ENCODE results near the gene NR5A1.

Gene NR5A1

GRCh38 chr9:124513376-124513994 lies 6.3 kb upstream of the NR5A1 start:
- DNase-seq: no peak

- DNase-seq: no peak
These were observed 5.6 kb upstream of the NR5A1 start for GRCh38 chr9:124512806-124513204.

DNA sequence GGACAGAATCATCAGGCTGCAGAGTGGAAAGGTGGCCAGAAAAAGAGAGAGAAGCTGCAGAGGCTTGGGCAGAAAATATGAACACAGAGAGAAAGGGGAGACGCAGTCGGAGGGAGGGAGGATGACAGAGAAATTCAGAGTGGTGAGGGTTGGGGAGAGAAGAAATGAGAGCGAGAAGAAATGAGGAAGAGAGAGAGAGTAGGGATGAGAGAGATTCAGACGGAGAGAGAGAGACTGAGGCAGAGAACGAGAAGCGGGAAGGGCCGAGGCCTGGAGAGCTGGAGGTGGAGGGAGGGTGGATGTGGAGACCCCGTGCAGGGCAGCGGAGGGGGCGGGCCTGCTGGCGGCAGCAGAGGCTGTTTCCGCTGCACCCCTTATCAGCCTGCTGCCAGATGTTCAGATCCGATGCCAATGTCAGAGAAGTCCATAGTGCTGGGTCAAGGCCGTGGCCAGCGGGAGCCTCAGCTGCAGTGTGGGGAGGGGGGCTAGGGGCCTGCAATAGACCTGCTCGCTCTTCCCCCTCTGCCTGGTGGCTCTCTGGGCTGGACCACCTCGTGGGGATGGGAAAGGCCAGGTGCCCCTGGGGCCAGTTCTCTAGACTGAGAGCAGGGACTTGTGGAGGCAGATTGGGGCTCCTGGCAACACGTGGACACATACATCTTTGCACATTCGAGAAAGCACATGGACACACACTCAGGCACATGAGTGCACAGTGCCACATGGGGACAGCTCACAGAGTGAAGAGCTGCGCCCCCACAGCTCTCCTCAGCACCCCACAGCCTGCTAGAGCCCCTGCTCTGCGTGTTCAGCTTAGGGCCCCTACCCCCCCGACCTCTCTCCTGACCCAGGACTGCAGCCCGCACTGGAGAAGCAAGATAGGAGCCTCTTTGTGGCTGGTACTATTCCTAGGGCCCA lies 4.9 kb upstream of the NR5A1 start:
- no peak for DNase-seq

DNA sequence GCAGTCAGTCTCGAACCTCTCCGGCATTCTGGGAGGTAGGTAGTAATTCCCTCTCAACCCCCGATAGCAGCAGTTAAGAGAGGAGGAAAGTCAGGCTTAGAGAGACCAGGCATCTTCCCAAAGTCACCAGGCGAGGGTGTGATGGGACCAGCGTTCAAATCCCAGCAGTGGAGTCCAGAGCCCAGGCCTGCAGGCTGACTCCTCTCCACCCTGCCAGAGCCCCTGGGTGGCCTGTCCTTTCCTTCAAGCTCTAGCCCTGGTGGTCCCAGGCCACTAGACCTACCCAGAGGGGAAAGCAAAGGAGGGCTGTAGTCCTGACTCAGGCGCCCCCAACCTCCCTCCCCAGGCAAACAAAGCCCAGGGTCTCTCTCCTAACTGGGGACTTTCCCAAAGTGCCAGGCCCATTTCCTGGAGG lies 4.2 kb upstream of the NR5A1 start:
- DNase-seq: no peak

GRCh38 chr9:124510650-124511425 lies 3.6 kb upstream of the NR5A1 start:
- DNase-seq: no peak

- DNase-seq: no peak
These were observed 753 bp upstream of the NR5A1 start for GRCh38 chr9:124507880-124508423.

DNA sequence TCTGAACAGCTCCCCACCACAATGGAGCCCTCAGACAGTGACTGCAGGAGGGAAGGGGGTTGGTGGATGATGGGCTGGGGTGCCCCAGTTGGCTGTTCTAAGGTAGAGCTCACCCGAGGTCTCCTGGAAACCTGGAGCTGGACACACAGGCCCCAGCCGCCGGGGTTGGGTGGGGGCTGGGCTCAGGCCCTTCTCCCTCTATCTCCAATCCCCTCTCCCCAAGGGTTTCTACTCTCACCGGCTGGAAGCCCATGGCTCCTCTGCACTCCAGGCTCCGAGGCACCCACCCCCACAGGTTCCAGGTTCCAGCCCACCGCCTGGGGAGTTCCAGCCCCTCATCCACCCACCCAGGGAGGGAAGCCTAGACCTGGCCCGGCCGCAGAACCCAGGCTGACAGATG lies 766 bp downstream of the NR5A1 start:
- DNase-seq: no peak

DNA sequence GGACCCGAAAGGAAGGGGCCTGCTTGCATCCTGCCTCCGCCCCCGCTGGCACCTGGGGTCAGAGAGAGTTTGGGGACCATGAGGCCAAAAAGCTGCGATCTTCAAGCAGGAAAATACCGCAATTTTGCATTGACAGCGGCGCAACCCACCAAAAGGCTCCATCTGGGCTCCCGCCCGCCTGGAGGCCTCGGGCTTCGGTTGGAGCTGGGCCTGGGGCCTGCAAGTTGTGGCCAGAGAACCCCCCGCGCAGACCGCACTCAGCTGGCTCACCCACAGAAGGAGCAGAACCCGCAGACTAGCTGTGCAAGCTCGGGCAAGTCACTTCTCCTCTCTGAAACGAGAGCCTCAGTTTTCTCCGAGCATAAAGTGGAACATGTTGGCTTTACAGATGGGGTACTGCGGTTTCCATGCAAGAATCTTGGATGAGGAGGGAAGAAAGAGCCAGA lies 1.3 kb downstream of the NR5A1 start:
- no peak for DNase-seq

- no peak for DNase-seq
These were observed 1.9 kb downstream of the NR5A1 start for GRCh38 chr9:124505006-124505900.

GRCh38 chr9:124504530-124505005 lies 2.6 kb downstream of the NR5A1 start:
- DNase-seq: no peak

DNA sequence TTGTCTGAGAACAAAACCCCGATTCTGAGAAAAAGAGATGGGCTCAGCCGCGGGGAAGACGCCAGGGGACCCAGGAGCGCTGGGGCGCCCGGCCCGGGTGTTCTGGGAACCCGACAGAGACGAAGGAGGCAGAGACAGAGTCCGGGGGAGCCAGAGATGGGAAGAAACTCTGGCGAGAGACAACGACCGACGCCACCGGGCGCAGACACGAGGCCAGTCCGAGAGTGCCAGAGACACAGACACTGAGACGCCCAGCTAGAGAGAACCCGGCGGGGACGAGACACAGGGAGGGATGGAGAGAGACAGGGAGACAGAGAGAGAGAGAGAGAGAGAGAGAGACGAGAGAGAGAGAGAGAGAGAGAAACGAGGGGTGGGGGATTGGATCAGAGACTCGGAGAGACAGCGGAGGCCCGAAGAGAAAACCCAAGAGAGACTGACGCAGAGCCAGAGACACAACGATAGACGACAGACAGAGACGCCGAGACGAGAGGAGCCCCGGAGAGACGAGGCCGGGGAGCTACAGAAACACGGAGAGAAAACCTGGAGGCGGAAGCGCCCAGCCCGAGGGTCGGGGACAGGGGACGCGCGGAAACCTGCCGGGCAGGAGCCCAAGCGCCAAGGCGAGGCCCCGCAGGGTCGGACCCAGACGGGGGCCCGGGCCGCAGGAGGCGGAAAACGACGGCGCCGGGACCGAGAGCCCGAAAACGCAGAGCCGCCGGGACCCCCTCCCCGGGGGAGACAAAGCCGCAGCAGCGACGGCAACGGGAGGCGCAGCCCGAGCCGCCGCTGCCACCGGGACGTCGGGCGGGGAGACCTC lies 3.3 kb downstream of the NR5A1 start:
- DNase-seq: no peak

- DNase-seq: no peak
These were observed 4.2 kb downstream of the NR5A1 start for GRCh38 chr9:124502711-124503702.

GRCh38 chr9:124501771-124502320 lies 5.4 kb downstream of the NR5A1 start:
- no peak for DNase-seq

DNA sequence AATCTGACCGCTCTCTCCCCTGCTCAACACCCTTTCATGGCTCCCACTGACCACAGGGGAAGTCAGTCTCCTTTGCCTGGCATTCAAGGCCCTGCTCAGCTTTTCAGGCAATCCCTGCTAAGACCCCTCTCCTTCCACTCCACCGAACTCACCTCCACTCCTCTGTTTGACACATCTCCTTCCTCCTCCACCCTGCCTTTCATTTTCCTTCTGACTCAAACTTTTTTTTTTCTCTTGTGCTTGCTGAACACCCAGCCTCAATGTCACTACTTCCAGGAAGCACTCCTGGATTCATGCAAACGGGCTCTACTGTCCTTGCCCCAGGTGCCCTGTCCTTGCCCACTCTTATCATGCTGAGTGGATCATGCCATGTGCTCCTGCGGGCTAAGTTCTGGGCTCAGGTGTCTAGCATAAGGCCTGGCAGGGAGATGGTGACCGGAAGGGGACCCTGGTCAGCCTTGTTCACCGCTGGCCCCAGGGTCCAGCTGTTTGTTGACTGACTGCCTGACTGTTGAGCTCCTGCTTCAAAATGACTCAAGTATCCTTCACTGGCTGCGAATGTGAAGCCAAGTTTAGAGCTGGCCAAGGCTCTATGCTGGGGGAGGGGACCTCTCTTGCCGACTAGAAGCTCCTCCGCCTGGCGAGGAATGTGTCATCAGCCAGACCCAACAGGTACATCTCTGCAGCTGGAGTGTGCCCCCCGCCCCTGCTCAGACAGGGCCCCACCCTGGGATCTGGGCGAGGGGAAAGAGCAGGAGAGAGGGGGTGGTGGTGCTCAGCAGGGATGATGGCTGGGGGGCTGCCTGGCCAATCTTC lies 6.2 kb downstream of the NR5A1 start:
- DNase-seq: no peak

- DNase-seq: no peak
These were observed 7.0 kb downstream of the NR5A1 start for GRCh38 chr9:124500028-124500795.

DNA sequence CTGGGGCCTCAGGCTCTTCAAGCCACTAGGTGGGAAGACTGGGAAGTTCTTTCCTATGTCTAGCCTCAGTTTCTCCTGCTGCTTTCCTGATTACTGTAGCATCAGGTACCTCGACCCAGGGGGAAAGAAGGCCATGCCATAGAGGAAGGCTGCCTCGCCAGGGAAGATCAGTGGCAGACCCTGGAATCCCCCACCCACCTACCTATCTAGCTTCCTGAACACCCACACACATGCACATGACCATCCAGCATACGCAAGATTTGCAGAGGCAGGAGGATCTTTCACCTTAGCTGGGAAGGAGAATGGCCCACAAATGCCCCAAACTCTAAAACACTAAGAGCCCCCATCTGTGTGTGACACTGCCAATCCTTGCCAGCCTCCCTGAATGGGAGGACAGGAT lies 8.0 kb downstream of the NR5A1 start:
- DNase-seq: no peak

DNA sequence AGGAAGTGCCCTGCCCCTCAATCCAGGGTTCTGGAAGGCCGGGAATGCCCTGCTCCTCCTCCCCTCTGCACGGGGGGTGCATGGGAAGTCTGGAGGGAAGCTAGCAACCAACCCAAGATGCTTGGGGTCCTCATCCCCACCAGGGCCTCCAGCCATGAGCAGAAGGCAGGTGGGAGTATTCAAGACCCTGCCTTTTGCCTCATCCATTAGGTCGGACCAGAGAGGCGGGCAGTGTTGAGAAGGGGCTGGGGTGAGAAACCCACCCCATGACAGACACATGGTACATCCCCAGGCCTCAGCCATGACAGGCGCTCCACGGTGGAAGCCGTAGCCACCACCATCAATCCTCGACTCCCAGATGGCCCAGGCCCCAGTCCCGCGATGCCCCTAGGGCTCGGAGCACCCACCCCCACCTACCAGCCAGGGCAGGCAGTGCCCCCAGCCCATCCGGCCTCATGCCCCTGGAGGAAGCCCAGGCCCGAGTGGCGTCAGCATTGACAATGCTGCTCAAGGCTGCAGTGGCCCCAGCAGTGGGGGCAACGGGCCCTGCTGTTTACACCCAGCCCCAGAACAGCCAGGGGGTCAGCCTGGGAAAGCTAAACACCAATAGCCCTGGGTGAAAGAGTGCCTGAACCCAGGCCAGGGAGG lies 8.6 kb downstream of the NR5A1 start:
- no peak for DNase-seq

Data from fibroblast of skin of back (primary cell).